H9 (cell line): ENCODE results near the gene LARP4B. TPM values are rescaled to one million over a fixed set of nuclear protein-coding genes. Genes with fewer than 3 reads are reported as not detected.

Experiments used
- DNase-seq: peaks from one replicate; pipeline ENCODE4 v3.0.0-alpha.2; 2017
- H2AFZ ChIP-seq: one replicate; pipeline ENCODE4 v1.6.1; 2013; ENCODE audit warnings: mild to moderate bottlenecking, low read length, control low read depth, moderate library complexity
- H2AK5ac ChIP-seq: 2 replicates; pipeline ENCODE4 v1.6.1; 2013; ENCODE audit warnings: low read length, control low read depth, mixed read lengths; ENCODE audit not compliant: insufficient read length
- H2BK120ac ChIP-seq: one replicate; pipeline ENCODE4 v1.6.1; 2013; ENCODE audit warnings: low read depth, mild to moderate bottlenecking, low read length, control low read depth, inconsistent platforms; ENCODE audit not compliant: poor library complexity, severe bottlenecking
- H2BK12ac ChIP-seq: 2 replicates; pipeline ENCODE4 v1.6.1; 2013; ENCODE audit warnings: low read length, control low read depth, mixed read lengths, low read depth; ENCODE audit not compliant: insufficient read length
- H2BK15ac ChIP-seq: 2 replicates; pipeline ENCODE4 v1.6.1; 2013; ENCODE audit warnings: low read depth, low read length, control low read depth
- H2BK20ac ChIP-seq: one replicate; pipeline ENCODE4 v1.6.1; 2013; ENCODE audit warnings: low read depth, mild to moderate bottlenecking, low read length, control low read depth, inconsistent platforms; ENCODE audit not compliant: poor library complexity, severe bottlenecking
- H2BK5ac ChIP-seq: 2 replicates; pipeline ENCODE4 v1.6.1; 2013; ENCODE audit warnings: low read length, control low read depth, mixed read lengths; ENCODE audit not compliant: insufficient read length
- H3K14ac ChIP-seq: 2 replicates; pipeline ENCODE4 v1.6.1; 2013; ENCODE audit warnings: low read length, control low read depth; ENCODE audit not compliant: insufficient read depth
- H3K18ac ChIP-seq: 2 replicates; pipeline ENCODE4 v1.6.1; 2013; ENCODE audit warnings: low read depth, mild to moderate bottlenecking, mixed read lengths, low read length, control low read depth; ENCODE audit not compliant: insufficient read length
- H3K23ac ChIP-seq: 2 replicates; pipeline ENCODE4 v1.6.1; 2013; ENCODE audit warnings: low read length, control low read depth, mixed read lengths, low read depth; ENCODE audit not compliant: insufficient read length
- H3K23me2 ChIP-seq: 2 replicates; pipeline ENCODE4 v1.6.1; 2013; ENCODE audit warnings: low read depth, mild to moderate bottlenecking, mixed read lengths, low read length, control low read depth; ENCODE audit not compliant: insufficient read length, poor library complexity, severe bottlenecking
- H3K27ac ChIP-seq: 2 replicates; pipeline ENCODE4 v1.5.1; 2013; ENCODE audit warnings: low read length, control low read depth, mixed read lengths, low read depth; ENCODE audit not compliant: insufficient read length
- H3K27me3 ChIP-seq: 2 replicates; pipeline ENCODE4 v1.6.1; 2013; ENCODE audit warnings: low read length, control low read depth, inconsistent platforms; ENCODE audit not compliant: insufficient read depth
- H3K4ac ChIP-seq: 2 replicates; pipeline ENCODE4 v1.6.1; 2013; ENCODE audit warnings: low read depth, mild to moderate bottlenecking, control low read depth, inconsistent platforms, low read length, moderate library complexity
- H3K4me1 ChIP-seq: 2 replicates; pipeline ENCODE4 v1.6.1; 2013; ENCODE audit warnings: low read length, control low read depth, inconsistent platforms; ENCODE audit not compliant: insufficient read depth
- H3K4me2 ChIP-seq: 2 replicates; pipeline ENCODE4 v1.6.1; 2013; ENCODE audit warnings: low read length, control low read depth, mixed read lengths; ENCODE audit not compliant: insufficient read length, insufficient read depth
- H3K56ac ChIP-seq: 2 replicates; pipeline ENCODE4 v1.6.1; 2013; ENCODE audit warnings: low read depth, mild to moderate bottlenecking, mixed read lengths, low read length, control low read depth; ENCODE audit not compliant: insufficient read length
- H3K79me1 ChIP-seq: 2 replicates; pipeline ENCODE4 v1.6.1; 2013; ENCODE audit warnings: low read depth, mild to moderate bottlenecking, moderate library complexity, low read length, control low read depth, inconsistent platforms; ENCODE audit not compliant: insufficient read depth, poor library complexity, severe bottlenecking
- H3K79me2 ChIP-seq: 2 replicates; pipeline ENCODE4 v1.6.1; 2013; ENCODE audit warnings: low read length, control low read depth, inconsistent platforms; ENCODE audit not compliant: insufficient read depth
- H3K9ac ChIP-seq: 2 replicates; pipeline ENCODE4 v1.6.1; 2013; ENCODE audit warnings: low read length, control low read depth, mixed read lengths; ENCODE audit not compliant: insufficient read length; ENCODE audit errors: extremely low read depth
- H3K9me3 ChIP-seq: one replicate; pipeline ENCODE4 v1.6.1; 2013; ENCODE audit warnings: low read depth, low read length, inconsistent platforms; ENCODE audit not compliant: control insufficient read depth
- H3T11ph ChIP-seq: one replicate; pipeline ENCODE4 v1.6.1; 2013; ENCODE audit warnings: mild to moderate bottlenecking, low read length, control low read depth, inconsistent platforms
- H4K20me1 ChIP-seq: one replicate; pipeline ENCODE4 v1.6.1; 2013; ENCODE audit not compliant: control insufficient read depth, insufficient read length, insufficient read depth
- H4K5ac ChIP-seq: 2 replicates; pipeline ENCODE4 v1.6.1; 2013; ENCODE audit warnings: low read depth, mild to moderate bottlenecking, mixed read lengths, low read length, control low read depth; ENCODE audit not compliant: insufficient read length
- H4K8ac ChIP-seq: replicated peaks from 2 replicates; pipeline ENCODE4 v1.6.1; 2013; ENCODE audit warnings: low read length, control low read depth, mixed read lengths, low read depth; ENCODE audit not compliant: insufficient read length
- H4K91ac ChIP-seq: 2 replicates; pipeline ENCODE4 v1.6.1; 2013; ENCODE audit warnings: low read depth, mild to moderate bottlenecking, moderate library complexity, mixed read lengths, low read length, control low read depth; ENCODE audit not compliant: insufficient read length
- H3K27ac Mint-ChIP-seq, 3 experiments: 2 replicates in 2 of 3; 3 replicates in 1 of 3; pipeline ENCODE4 v1.8.0; 2020 to 2021; ENCODE audit warnings: mixed read lengths in 3 of 3, mild to moderate bottlenecking in 1 of 3, moderate library complexity in 1 of 3
- H3K27me3 Mint-ChIP-seq: 2 replicates; pipeline ENCODE4 v1.8.0; 2021; ENCODE audit warnings: low read depth, mild to moderate bottlenecking, moderate library complexity, mixed read lengths
- H3K36me3 Mint-ChIP-seq, 3 experiments: 2 replicates in 2 of 3; 3 replicates in 1 of 3; pipeline ENCODE4 v1.8.0; 2020 to 2021; ENCODE audit warnings: low read depth in 3 of 3, mixed read lengths in 3 of 3; ENCODE audit not compliant: insufficient read depth in 1 of 3
- H3K4me1 Mint-ChIP-seq, 2 experiments: 2 replicates each; pipeline ENCODE4 v1.8.0; 2020; ENCODE audit warnings: mixed read lengths in 2 of 2
- H3K4me3 Mint-ChIP-seq, 2 experiments: 2 replicates in 1 of 2; 3 replicates in 1 of 2; pipeline ENCODE4 v1.8.0; 2020 to 2021; ENCODE audit warnings: mild to moderate bottlenecking in 2 of 2, mixed read lengths in 2 of 2, moderate library complexity in 1 of 2
- H3K9me3 Mint-ChIP-seq, 2 experiments: 2 replicates in 1 of 2; 3 replicates in 1 of 2; pipeline ENCODE4 v1.8.0; 2020; ENCODE audit warnings: mild to moderate bottlenecking in 2 of 2, mixed read lengths in 2 of 2, moderate library complexity in 1 of 2
- WGBS: extraction: QIAGEN DNeasy Blood & Tissue Kit; methylation state at CpG from one replicate; pipeline ENCODE4 v1.1.7; 2013; ENCODE audit warnings: missing lambda C conversion rate, low lambda C conversion rate, mixed read lengths; ENCODE audit not compliant: insufficient read length; ENCODE audit errors: extremely low coverage; 5-methylcytosine and 5-hydroxymethylcytosine counted together
- total RNA-seq: library from RNA; stranded (reverse); gene quantifications from 2 replicates; pipeline ENCODE4 v1.2.1, GENCODE V29; 2021
- TF ChIP-seq, protein P1 (sequence below): fragments of 200-600 bp; sonication (generic); conservative IDR thresholded peaks from 3 replicates; pipeline ENCODE4 v1.8.0; 2021; ENCODE audit warnings: antibody characterized with exemption, mild to moderate bottlenecking

Gene LARP4B
- total RNA-seq, 1 experiment from 2014 or later: 88.9 TPM

DNA sequence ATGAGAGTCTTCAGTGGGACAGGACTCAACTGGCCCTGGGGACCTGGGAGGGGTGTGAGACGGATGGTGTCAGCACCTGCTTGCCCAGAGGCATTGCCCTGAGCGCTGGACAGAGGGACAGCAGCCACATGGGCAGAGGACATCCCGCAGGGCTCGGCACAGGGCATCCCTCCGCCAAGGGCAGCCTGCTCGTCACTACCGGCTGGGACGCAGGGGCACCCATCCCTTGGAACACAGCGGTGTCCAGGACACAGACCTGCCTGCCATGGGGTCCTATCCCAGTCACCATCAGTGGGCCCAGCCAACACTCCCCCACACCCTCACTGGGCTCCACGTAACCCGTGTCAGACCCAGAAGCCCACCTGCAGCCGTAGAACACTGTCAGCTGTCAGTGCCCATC is 109.3 kb downstream of the LARP4B start:
- H3K4me3 Mint-ChIP-seq: no peak overlapping the region
- Histone ChIP-seq H3K27ac (no peak overlapping the region), H2BK12ac (no peak overlapping the region), H3K23ac (no peak overlapping the region), H2BK15ac (no peak overlapping the region), H3K79me2 (no peaks in the 10 kb centered on the region), H4K91ac (no peak overlapping the region), H3K23me2 (no peaks in the 10 kb centered on the region), H3K4me2 (no peak overlapping the region), H4K5ac (no peak overlapping the region), H2AFZ (no peak overlapping the region), H4K8ac (no peak overlapping the region), H3K14ac (no peak overlapping the region), H3K56ac (no peak overlapping the region), H3K18ac (no peak overlapping the region), H3K9ac (no peak overlapping the region), H3K79me1 (no peaks in the 10 kb centered on the region), H2BK120ac (no peak overlapping the region), H3K4me1 (no peaks in the 10 kb centered on the region), H3K9me3 (no peaks in the 10 kb centered on the region), H2AK5ac (no peak overlapping the region), H2BK5ac (no peak overlapping the region), H3K4ac (no peak overlapping the region), H3K27me3 (no peaks in the 10 kb centered on the region), H3T11ph (no peak overlapping the region), H4K20me1 (no peaks in the 10 kb centered on the region), H2BK20ac (no peak overlapping the region)
- H3K4me1 Mint-ChIP-seq: no peaks in the 10 kb centered on the region
- no peak for DNase-seq
- TF ChIP-seq, protein P1, sequence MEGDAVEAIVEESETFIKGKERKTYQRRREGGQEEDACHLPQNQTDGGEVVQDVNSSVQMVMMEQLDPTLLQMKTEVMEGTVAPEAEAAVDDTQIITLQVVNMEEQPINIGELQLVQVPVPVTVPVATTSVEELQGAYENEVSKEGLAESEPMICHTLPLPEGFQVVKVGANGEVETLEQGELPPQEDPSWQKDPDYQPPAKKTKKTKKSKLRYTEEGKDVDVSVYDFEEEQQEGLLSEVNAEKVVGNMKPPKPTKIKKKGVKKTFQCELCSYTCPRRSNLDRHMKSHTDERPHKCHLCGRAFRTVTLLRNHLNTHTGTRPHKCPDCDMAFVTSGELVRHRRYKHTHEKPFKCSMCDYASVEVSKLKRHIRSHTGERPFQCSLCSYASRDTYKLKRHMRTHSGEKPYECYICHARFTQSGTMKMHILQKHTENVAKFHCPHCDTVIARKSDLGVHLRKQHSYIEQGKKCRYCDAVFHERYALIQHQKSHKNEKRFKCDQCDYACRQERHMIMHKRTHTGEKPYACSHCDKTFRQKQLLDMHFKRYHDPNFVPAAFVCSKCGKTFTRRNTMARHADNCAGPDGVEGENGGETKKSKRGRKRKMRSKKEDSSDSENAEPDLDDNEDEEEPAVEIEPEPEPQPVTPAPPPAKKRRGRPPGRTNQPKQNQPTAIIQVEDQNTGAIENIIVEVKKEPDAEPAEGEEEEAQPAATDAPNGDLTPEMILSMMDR: no peak
- WGBS: no CpG with 5 or more reads among the region's 12 CpGs
- H3K36me3 Mint-ChIP-seq: peaks cover 30 to 91% (median 75%) of the 10 kb centered on the region in 3 experiments; a peak in 6 of 7 replicates
- H3K27me3 Mint-ChIP-seq: no peaks in the 10 kb centered on the region; the same call in 1 of the 2 replicates
- no peaks in the 10 kb centered on the region for H3K9me3 Mint-ChIP-seq
- H3K27ac Mint-ChIP-seq: no peak overlapping the region
